T-helper 1 cell treated with Interleukin-12 subunit alpha and Interleukin-12 subunit beta and Interleukin-4 antibody, amounts not matched to agents 30 μg/mL and 1 μg/mL, for 36 hours (primary cell): ENCODE results near the gene TMEM154.

Experiments
- H3K27ac Mint-ChIP-seq: one replicate; pipeline ENCODE4 v1.8.0; 2021; ENCODE audit warnings: mild to moderate bottlenecking, mixed read lengths
- H3K27me3 Mint-ChIP-seq: one replicate; pipeline ENCODE4 v1.8.0; 2021; ENCODE audit warnings: low read depth, mixed read lengths
- H3K36me3 Mint-ChIP-seq: one replicate; pipeline ENCODE4 v1.8.0; 2021; ENCODE audit warnings: low read depth, mixed read lengths
- H3K4me1 Mint-ChIP-seq: one replicate; pipeline ENCODE4 v1.8.0; 2021; ENCODE audit warnings: low read depth, mixed read lengths
- H3K4me3 Mint-ChIP-seq: one replicate; pipeline ENCODE4 v1.8.0; 2021; ENCODE audit warnings: mild to moderate bottlenecking, moderate library complexity, mixed read lengths
- H3K9me3 Mint-ChIP-seq: one replicate; pipeline ENCODE4 v1.8.0; 2021; ENCODE audit warnings: mixed read lengths

The TMEM154 gene

DNA sequence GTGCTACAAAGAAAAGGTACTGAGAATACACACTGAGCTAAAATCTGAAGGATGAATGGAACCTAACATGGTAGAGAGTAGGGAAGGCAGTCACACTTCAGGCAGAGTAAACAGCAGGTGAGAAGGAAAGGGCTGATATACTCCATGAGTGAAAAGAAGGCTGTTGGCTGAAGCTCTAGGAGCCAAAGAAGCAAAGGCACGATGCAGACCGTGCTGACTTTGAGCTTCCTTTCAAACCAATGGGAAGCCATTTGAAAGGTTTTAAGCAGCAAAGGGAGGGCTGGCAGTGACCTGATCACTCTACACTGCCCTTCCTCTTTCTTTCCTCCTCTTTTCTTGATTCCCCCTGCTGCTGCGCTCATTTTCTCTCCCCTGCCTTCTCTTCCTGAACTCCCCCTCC, 66.4 kb downstream of the TMEM154 start:
- H3K27me3 Mint-ChIP-seq = peaks cover 19% of the 10 kb centered on the region
- H3K4me1 Mint-ChIP-seq = no peaks in the 10 kb centered on the region
- no peaks in the 10 kb centered on the region for H3K36me3 Mint-ChIP-seq
- H3K4me3 Mint-ChIP-seq = no peak overlapping the region
- no peak overlapping the region for H3K27ac Mint-ChIP-seq
- no peaks in the 10 kb centered on the region for H3K9me3 Mint-ChIP-seq

DNA sequence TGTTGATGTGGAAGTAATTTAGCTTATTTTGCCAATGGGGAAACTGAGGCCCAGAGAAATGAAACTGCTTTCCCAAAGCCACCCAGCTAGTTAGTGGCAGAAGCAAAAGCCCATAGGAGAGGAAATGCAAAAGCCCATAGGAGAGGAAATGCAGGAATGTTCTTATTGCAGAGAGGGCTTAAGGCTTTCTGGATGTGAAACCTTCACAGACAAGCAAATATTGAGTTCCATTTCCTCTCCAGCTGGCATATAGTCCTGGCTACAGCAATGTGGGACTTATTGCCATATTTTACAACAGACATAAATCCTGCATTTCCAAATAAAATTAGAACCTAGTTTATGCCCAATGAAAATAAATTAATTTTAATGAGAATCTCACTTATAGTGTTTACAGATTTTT, 69.7 kb downstream of the TMEM154 start:
- Mint-ChIP-seq H3K27me3 (peaks cover 16% of the 10 kb centered on the region), H3K4me1 (no peaks in the 10 kb centered on the region), H3K9me3 (no peaks in the 10 kb centered on the region), H3K36me3 (no peaks in the 10 kb centered on the region), H3K4me3 (no peak overlapping the region), H3K27ac (no peak overlapping the region)

DNA sequence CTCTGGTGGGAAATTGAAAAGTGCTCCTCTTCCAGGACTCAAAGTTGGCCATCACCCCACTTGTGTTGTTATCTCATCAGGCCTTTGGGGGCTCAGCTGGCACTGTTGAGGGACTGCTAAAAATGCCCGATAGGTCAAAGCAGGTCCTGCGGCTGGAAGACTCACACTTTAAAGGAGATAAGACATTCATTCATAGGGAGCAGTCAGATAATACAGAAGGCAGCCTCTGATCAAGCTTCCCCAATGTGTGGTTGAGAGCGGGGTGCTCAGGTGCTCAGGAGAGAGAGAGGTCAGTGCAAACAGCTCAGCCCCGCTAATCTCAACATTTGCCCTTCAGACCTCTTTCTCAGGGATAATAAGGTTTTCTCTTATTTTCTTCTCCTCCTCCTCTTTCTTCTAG, 70.3 kb downstream of the TMEM154 start:
- Mint-ChIP-seq H3K27ac (no peak overlapping the region), H3K9me3 (no peaks in the 10 kb centered on the region), H3K36me3 (no peaks in the 10 kb centered on the region), H3K27me3 (peaks cover 15% of the 10 kb centered on the region), H3K4me1 (no peaks in the 10 kb centered on the region), H3K4me3 (no peak overlapping the region)

DNA sequence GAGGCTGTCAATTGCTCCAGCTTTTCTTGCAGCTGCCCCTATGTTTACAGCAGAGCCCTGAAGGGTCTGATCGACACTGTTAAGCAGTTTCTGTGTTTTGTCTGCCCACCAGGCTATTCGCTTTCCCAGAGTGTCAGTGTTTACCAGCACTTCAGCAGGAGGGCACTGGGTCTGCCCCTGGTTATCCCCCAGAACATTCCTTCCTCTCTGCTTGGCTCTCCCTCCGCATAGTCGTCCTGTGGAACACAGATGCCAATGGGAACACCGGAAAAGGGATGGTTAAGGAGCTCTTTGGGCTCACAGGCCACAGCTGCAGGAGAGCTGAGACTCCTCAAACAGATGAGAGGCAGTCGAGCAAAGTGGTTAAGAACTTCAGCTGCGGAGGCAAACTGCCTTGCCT, 72.6 kb downstream of the TMEM154 start:
- Mint-ChIP-seq H3K4me1 (no peaks in the 10 kb centered on the region), H3K27ac (no peak overlapping the region), H3K4me3 (no peak overlapping the region), H3K36me3 (no peaks in the 10 kb centered on the region), H3K9me3 (no peaks in the 10 kb centered on the region), H3K27me3 (peaks cover 7% of the 10 kb centered on the region)

DNA sequence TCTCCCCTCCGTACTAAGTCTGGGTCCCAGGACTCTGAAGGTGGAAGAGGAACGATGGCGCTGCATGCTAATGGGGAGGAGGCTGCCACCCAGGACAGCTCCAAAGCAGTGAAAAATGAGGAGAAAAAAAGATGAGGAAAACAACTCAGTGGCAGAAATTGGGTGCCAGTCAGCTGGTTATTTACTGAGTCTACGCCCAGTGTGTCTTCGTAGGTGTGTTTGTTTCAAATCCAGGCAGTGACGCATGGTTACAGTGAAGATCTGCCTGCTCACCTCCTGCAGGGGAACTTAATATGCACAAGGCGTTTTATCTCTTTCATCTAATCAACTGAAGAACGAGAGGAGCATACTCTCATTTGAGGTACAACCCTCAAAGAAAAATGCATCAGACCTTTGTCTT, 73.0 kb downstream of the TMEM154 start:
- H3K9me3 Mint-ChIP-seq = no peaks in the 10 kb centered on the region
- H3K36me3 Mint-ChIP-seq = no peaks in the 10 kb centered on the region
- H3K4me1 Mint-ChIP-seq = no peaks in the 10 kb centered on the region
- no peak overlapping the region for H3K4me3 Mint-ChIP-seq
- peaks cover 7% of the 10 kb centered on the region for H3K27me3 Mint-ChIP-seq
- H3K27ac Mint-ChIP-seq = no peak overlapping the region

DNA sequence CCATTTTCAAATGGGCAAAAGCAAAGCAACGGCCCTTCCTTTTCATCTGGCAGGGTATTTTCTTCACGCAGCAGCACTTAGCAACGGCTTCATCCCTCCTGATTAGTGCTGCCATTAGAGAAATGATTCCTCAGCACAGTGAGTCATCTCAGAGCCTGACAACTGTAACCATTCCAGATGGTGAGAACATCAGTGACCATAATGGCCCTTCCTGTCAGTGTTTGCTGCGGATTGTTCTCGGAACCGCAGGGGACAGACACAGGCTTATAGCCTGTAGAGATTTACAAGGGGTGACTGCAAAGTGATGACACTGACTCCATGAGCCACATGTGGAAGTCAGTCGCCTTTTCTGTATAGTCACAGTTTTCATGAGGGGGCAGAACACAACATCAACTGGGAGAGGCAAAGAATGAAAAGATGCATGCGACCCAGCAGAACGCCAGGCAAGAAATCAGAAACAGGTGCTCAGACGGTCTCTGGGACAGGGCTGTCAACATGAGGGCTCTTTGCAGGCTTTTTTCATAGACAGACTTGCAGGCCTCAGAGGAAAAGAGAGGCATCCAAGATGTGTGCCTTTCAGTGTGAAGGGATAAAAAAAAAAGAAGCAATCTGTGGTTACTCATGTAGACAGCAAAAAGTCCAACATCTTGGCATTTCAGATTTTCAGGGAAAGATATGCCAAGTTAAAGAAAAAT, 74.0 kb downstream of the TMEM154 start:
- Mint-ChIP-seq H3K27ac (no peak overlapping the region), H3K4me1 (no peaks in the 10 kb centered on the region), H3K4me3 (no peak overlapping the region), H3K27me3 (peaks cover 7% of the 10 kb centered on the region), H3K9me3 (no peaks in the 10 kb centered on the region), H3K36me3 (no peaks in the 10 kb centered on the region)

DNA sequence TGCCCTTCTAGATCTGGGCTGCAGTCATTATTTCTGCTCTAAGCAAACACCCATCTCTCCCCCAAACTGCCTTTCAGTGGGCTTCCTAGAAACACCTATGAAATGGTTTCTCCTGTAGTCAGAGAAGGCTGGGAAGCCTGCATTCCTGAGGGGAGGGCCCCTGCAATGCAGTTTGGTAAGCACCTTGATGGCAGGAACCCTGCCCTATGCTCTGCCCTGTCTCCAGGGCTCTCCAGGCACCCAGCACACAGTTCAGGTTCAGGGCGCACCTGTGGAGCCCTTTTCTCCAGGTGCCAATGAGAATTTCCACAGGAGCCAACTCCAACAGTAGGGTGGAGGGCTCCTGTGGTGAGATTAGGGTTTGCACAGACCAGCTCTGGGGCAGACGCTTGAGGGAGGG, 74.8 kb downstream of the TMEM154 start:
- no peak overlapping the region for H3K4me3 Mint-ChIP-seq

DNA sequence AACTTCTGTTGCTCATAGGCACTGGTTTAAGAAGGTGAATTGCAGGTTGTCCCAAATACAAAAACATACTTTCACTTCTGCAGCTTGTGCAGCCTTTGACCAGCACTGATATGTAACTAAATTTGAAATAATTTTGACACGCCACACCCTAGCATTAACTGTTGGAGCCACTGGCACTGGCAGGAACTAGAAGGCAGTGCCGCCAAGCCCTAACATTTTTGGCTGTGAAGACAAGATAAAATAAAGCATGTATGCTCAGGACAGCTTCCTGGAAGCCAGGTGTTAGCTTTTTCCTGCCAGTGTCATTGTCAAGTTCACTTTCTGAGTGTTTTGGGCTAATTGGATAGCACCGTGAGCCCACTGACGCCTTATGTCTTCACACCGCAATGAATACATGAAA, 78.6 kb downstream of the TMEM154 start:
- Mint-ChIP-seq H3K27ac (no peak overlapping the region), H3K4me1 (no peaks in the 10 kb centered on the region), H3K27me3 (peaks cover 2% of the 10 kb centered on the region), H3K36me3 (no peaks in the 10 kb centered on the region), H3K4me3 (no peak overlapping the region), H3K9me3 (no peaks in the 10 kb centered on the region)

More for the DNA sequence above, 74.8 kb downstream of the TMEM154 start:
- Mint-ChIP-seq H3K27ac (no peak overlapping the region), H3K36me3 (no peaks in the 10 kb centered on the region), H3K9me3 (no peaks in the 10 kb centered on the region), H3K27me3 (peaks cover 7% of the 10 kb centered on the region), H3K4me1 (no peaks in the 10 kb centered on the region)

DNA sequence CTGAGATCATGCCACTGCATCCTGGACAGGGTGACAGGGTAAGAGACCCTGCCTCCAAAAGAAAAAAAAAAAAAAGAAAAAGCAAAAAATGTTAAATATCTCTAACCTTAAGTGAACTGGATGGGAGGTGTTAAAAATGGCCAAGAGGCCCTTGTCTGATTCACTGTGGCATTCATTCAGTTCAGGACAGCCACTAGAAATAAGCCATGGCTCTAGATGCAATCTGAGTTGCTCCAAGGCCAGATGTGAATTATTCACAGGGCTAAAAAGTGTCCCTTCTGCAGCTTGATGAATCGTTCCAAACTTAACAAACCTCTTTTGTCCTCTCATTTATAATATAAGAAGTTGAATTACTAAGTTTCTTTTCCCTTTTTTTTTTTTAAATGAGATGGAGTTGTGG, 80.2 kb downstream of the TMEM154 start:
- Mint-ChIP-seq H3K4me3 (no peak overlapping the region), H3K27ac (no peak overlapping the region), H3K4me1 (no peaks in the 10 kb centered on the region), H3K36me3 (no peaks in the 10 kb centered on the region), H3K27me3 (peaks cover 8% of the 10 kb centered on the region), H3K9me3 (no peaks in the 10 kb centered on the region)

DNA sequence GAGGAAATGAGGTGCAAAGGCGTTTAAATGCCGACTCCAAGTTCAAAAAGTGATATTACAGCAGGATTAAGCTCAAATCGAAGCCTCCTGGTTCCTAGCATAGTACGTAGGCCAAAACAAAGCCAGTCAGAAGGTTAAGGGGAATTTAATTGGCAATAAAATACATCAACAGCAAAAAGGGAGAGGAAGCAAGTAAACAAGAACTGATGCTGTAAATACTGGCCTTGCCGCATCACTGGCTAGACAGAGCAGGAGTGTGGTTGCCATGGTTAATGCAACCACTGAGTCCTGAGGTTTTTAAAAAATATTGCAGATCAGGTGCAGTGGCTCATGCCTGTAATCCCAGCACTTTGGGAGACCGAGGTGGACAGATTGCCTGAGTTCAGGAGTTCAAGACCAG, 80.7 kb downstream of the TMEM154 start:
- Mint-ChIP-seq H3K27me3 (peaks cover 9% of the 10 kb centered on the region), H3K36me3 (no peaks in the 10 kb centered on the region), H3K4me3 (no peak overlapping the region), H3K4me1 (no peaks in the 10 kb centered on the region), H3K9me3 (no peaks in the 10 kb centered on the region), H3K27ac (no peak overlapping the region)

DNA sequence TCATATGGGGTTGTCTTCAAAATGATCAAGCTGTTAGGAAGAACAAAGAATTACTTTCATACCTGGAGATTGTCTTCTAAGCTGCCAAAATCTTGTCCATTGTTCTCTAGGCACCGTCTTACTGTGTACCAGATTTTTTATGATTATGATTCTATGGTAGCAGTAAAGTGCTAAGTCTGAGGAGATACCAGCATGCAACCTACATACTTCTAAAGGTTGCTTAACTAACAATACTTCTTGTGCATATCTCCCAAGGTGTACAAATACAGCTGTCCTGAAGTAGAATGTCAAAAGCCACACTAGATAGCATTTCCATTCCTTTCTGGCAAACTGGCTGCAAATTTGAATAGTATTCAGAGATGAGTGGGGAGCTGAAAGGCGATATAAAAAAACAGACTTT, 81.3 kb downstream of the TMEM154 start:
- no peak overlapping the region for H3K27ac Mint-ChIP-seq
- H3K4me3 Mint-ChIP-seq = no peak overlapping the region
- no peaks in the 10 kb centered on the region for H3K4me1 Mint-ChIP-seq
- peaks cover 14% of the 10 kb centered on the region for H3K27me3 Mint-ChIP-seq
- no peaks in the 10 kb centered on the region for H3K36me3 Mint-ChIP-seq
- H3K9me3 Mint-ChIP-seq = no peaks in the 10 kb centered on the region

DNA sequence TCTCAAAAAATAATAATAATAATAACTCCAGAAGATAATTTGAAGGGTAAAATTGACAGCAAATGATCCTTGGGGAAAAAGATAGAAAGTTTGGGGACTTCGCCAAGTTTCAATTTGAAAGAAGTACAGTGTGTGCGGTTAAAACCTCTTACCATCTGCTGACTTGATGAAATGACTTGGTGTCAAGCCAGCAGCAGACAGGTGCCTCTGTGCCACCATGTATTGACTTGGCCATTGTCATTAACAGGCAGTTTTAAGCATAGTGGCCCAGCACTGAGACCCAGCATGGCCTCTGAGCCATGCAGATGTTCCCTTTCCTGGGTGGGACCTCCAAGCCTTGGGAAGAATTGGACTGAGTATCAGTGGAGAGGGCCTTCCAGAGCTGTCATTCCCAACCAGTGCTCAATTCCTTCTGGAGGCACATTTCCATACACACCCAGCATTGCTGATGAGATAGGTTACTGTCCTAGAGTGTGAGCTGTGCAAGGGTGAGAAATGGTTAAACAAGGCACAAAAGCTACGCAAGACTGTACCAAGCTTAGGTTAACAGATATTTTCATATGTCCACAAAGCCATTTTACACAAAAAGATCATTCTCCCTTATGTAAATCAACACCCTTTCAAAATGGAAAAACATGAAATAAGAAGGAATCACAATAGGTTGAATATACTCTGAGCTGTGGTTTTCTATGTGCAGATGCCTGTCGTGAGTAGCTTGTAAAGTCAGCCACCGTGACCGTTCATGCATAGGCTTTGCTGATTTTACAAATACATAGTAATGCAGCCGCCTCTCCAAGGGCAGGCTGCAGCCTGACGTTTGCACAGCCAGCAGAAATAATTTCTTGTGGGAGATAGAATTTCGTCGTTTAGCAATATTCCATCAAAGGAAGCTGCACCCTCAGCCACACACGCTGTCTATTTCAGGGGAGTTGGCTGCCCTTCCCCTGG, 84.5 kb downstream of the TMEM154 start:
- Mint-ChIP-seq H3K27me3 (peaks cover 31% of the 10 kb centered on the region), H3K27ac (no peak overlapping the region), H3K9me3 (no peaks in the 10 kb centered on the region), H3K36me3 (no peaks in the 10 kb centered on the region), H3K4me3 (no peak overlapping the region), H3K4me1 (peaks cover 11% of the 10 kb centered on the region)

DNA sequence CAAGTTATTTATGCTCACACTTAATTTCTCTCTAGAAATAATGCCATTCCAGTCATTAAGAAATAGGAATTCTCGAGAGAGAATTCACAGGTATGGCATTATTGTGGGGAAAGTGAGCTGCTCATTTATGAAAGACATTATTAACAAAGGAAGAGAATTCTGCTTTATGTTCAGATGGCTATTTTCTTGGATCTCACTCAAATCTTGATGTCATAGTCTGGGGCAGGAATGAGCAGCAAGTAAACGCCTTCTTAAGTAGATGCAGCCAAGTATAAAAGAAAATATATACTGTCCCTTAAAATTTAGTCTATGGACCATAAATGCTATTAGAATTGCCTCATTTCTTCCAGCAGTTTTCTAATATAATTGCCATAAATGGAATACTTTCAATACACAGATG, 85.7 kb downstream of the TMEM154 start:
- Mint-ChIP-seq H3K36me3 (no peaks in the 10 kb centered on the region), H3K27me3 (peaks cover 34% of the 10 kb centered on the region), H3K9me3 (no peaks in the 10 kb centered on the region), H3K27ac (no peak overlapping the region), H3K4me3 (no peak overlapping the region), H3K4me1 (peaks cover 11% of the 10 kb centered on the region)

DNA sequence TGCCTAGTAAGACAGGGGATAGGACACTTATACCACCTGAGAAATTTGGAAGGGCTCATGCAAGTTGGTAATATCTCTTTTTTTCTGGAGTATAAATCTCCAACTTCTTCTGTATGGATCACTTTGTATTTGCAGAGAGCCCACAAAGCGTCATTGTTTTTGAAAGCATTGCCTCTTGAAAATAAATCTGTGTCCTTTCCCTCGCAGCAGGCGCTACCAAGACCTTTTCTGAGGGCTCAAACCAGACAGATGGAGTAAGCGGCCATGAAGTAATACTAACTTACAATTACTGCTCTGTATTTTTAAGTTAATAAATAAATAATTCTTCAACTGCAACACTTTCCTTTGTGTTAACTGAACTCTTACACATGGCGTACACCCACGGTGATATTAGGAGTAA, 87.9 kb downstream of the TMEM154 start:
- peaks cover 34% of the 10 kb centered on the region for H3K27me3 Mint-ChIP-seq
- no peak overlapping the region for H3K4me3 Mint-ChIP-seq
- H3K9me3 Mint-ChIP-seq = no peaks in the 10 kb centered on the region
- peaks cover 1% of the 10 kb centered on the region for H3K36me3 Mint-ChIP-seq
- H3K4me1 Mint-ChIP-seq = peaks cover 11% of the 10 kb centered on the region
- no peak overlapping the region for H3K27ac Mint-ChIP-seq

DNA sequence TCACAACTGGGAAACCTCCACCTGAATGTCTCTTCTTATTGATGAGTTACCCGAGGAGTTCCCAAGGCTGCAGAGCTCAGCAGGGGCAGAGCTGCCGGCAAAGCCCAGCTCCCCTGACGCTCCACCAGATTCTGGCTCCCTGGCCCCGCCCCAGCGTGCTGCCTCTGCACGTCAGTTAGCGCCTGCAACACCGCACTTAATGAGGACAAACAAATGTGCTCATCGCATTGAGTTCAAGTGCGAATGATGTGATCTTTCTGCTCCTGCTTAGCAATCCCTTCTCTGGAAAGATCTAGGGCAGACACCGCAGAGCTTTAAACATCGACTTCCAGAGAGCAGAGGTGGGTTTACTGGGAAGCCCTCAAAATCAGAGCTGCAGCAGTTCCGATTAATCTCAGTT, 88.4 kb downstream of the TMEM154 start:
- Mint-ChIP-seq H3K9me3 (no peaks in the 10 kb centered on the region), H3K27ac (no peak overlapping the region), H3K36me3 (peaks cover 1% of the 10 kb centered on the region), H3K4me1 (peaks cover 11% of the 10 kb centered on the region), H3K27me3 (peaks cover 34% of the 10 kb centered on the region), H3K4me3 (peak overlapping the region; percentile 25)
